Calu3 (cell line): ENCODE data around the gene MAP3K21. TPM values are rescaled to one million over a fixed set of nuclear protein-coding genes. Genes with fewer than 3 reads are reported as not detected.

Experiments used
- BruUV-seq: library from RNA; stranded (reverse); fragments of 400-500 nt; replicated peaks from 2 replicates; lab custom pipeline; 2021; lab: Mats Ljungman, UMichigan
- CTCF ChIA-PET: fragments of 300-600 bp; sonication (Branson Sonifier 250); formaldehyde crosslinking; loops from one replicate; lab custom pipeline; 2022; ENCODE audit warnings: antibody characterized with exemption; lab: Charles Lee
- DNase-seq: peaks from one replicate; pipeline ENCODE4 v3.0.0; 2022
- H3K27ac Mint-ChIP-seq: one replicate; pipeline ENCODE4 v1.8.0; 2022; ENCODE audit warnings: mixed read lengths; ENCODE audit not compliant: unreplicated experiment
- H3K27me3 Mint-ChIP-seq: one replicate; pipeline ENCODE4 v1.8.0; 2022; ENCODE audit warnings: mixed read lengths; ENCODE audit not compliant: unreplicated experiment
- H3K36me3 Mint-ChIP-seq: one replicate; pipeline ENCODE4 v1.8.0; 2022; ENCODE audit warnings: mild to moderate bottlenecking, moderate library complexity, mixed read lengths; ENCODE audit not compliant: insufficient read depth, unreplicated experiment
- H3K4me1 Mint-ChIP-seq: one replicate; pipeline ENCODE4 v1.8.0; 2022; ENCODE audit warnings: mild to moderate bottlenecking, low read depth, mixed read lengths; ENCODE audit not compliant: unreplicated experiment
- H3K4me3 Mint-ChIP-seq: one replicate; pipeline ENCODE4 v1.8.0; 2022; ENCODE audit warnings: mild to moderate bottlenecking, low read depth, moderate library complexity, mixed read lengths; ENCODE audit not compliant: unreplicated experiment
- H3K9me3 Mint-ChIP-seq: one replicate; pipeline ENCODE4 v1.8.0; 2022; ENCODE audit warnings: low read depth, mixed read lengths; ENCODE audit not compliant: unreplicated experiment
- CTCF ChIP-seq: fragments of 200-600 bp; IDR thresholded peaks from one replicate; pipeline ENCODE4 v1.8.0; 2022; ENCODE audit warnings: antibody characterized with exemption; ENCODE audit not compliant: unreplicated experiment
- intact Hi-C: fragments of 100-400 bp; cut with micrococcal nuclease; formaldehyde crosslinking; loops from one replicate; pipeline ENCODE4 v1.10.0; 2022; ENCODE audit not compliant: unreplicated experiment
- total RNA-seq: library from RNA; stranded (reverse); gene quantifications from 2 replicates; pipeline ENCODE4 v1.2.3, GENCODE V29; 2022

The MAP3K21 gene
- total RNA-seq, 1 experiment from 2014 or later: 33.6 TPM

- H3K4me3 Mint-ChIP-seq: no peak overlapping the region
- TF ChIP-seq CTCF: no peak
- CTCF ChIA-PET: interaction anchor here (0.7 to 1.1 kb wide), 7 partner anchors 10 to 745 kb away, joined by 3 to 5 read pairs (median 3); partner anchors contain the start of gene MAP3K21
- H3K27me3 Mint-ChIP-seq: no peaks in the 10 kb centered on the region
- no peaks in the 10 kb centered on the region for H3K9me3 Mint-ChIP-seq
- H3K4me1 Mint-ChIP-seq: peaks cover 77% of the 10 kb centered on the region
- intact Hi-C loops: loop anchor here (2.0 to 10.0 kb wide), 2 partner anchors 36 to 248 kb away; partner anchors contain the start of gene KCNK1
- BruUV-seq: no TSS peak
- H3K36me3 Mint-ChIP-seq: peaks cover 16% of the 10 kb centered on the region
- H3K27ac Mint-ChIP-seq: peak overlapping the region; percentile 63
- DNase-seq: peak; percentile 64
Observed at GRCh38 chr1:233367057-233367803, 39.7 kb downstream of the MAP3K21 start.

- H3K27ac Mint-ChIP-seq: peak overlapping the region; percentile 63
Observed at GRCh38 chr1:233368106-233368788, 40.7 kb downstream of the MAP3K21 start.

GRCh38 chr1:233368789-233369130 lies 41.2 kb downstream of the MAP3K21 start:
- BruUV-seq: no TSS peak
- peak overlapping the region; percentile 63 for H3K27ac Mint-ChIP-seq
- H3K9me3 Mint-ChIP-seq: no peaks in the 10 kb centered on the region
- TF ChIP-seq CTCF: no peak
- no peaks in the 10 kb centered on the region for H3K27me3 Mint-ChIP-seq
- peak overlapping the region; percentile 17 for H3K4me3 Mint-ChIP-seq
- peaks cover 24% of the 10 kb centered on the region for H3K36me3 Mint-ChIP-seq
- CTCF ChIA-PET: no interaction called here
- peaks cover 72% of the 10 kb centered on the region for H3K4me1 Mint-ChIP-seq
- intact Hi-C loops: loop anchor here (10.0 kb wide), 1 partner anchor 246 kb away; the partner anchor contains the start of gene KCNK1
- DNase-seq: no peak

More at GRCh38 chr1:233368106-233368788, 40.7 kb downstream of the MAP3K21 start:
- Mint-ChIP-seq H3K9me3 (no peaks in the 10 kb centered on the region), H3K4me3 (peak overlapping the region; percentile 17), H3K36me3 (peaks cover 24% of the 10 kb centered on the region), H3K4me1 (peaks cover 75% of the 10 kb centered on the region), H3K27me3 (no peaks in the 10 kb centered on the region)
- intact Hi-C loops: loop anchor here (10.0 kb wide), 1 partner anchor 247 kb away; the partner anchor contains the start of gene KCNK1
- CTCF ChIA-PET: interaction anchor here (0.8 to 1.1 kb wide), 2 partner anchors 9 to 40 kb away, joined by 3 to 5 read pairs; partner anchors contain the start of gene MAP3K21
- BruUV-seq: no TSS peak
- no peak for TF ChIP-seq CTCF
- no peak for DNase-seq

GRCh38 chr1:233372218-233373120 lies 44.9 kb downstream of the MAP3K21 start:
- Mint-ChIP-seq H3K9me3 (no peaks in the 10 kb centered on the region), H3K4me1 (peaks cover 36% of the 10 kb centered on the region), H3K27ac (no peak overlapping the region), H3K4me3 (no peak overlapping the region), H3K27me3 (no peaks in the 10 kb centered on the region), H3K36me3 (peaks cover 29% of the 10 kb centered on the region)
- BruUV-seq: no TSS peak
- CTCF ChIA-PET: no interaction called here
- no peak for DNase-seq
- TF ChIP-seq CTCF: no peak
- intact Hi-C loops: no loop called here
